ENCODE results near the gene HKDC1.

Gene HKDC1

DNA sequence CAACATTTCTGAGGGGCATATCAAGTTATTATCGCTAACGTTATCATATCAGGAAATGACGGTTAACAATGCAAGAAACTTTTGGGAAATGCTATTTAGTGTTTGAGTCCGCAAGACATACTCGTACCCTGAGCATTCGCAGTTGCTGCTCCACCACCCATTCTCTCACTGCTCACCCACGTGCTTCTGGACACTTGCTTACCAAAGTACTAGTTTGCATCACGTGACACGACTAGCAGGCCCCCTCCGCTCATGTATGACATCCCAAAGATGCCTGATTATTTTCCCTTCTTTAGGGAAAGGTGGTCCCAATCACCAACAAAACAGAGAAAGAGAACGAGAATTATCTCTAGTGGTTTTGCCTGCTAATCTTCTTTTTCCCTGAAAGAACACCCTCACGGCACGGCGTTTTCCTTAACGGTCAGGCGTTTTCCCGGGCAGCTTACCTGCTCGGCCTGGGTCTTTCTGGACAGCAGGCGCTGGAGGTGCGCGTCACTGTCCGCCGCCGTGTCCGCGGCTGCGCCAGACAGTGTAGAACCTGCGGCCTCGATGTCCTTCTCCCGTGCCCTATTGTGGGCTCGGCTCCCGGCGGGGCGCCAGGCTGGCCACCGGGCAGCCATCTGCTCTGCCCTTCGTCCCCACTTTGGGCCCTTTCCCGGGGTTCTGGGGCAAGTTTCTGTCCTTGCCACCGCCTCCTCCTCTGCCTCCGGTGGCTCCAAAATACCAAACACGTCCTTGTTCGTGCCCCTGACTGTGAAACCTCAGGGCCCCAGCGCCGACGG is 40.2 kb upstream of the HKDC1 start, which contains the start of gene SUPV3L1:
SUPV3L1 (plus strand) TSS at position 492 of the 782 bp plus-strand sequence; CDS start at position 550, 58 bp downstream.
- peak; percentile 77 for DNase-seq (ENCODE audit: low read depth, low spot score)
- ChIA-PET CTCF (interaction anchor here (1.4 kb wide), 1 partner anchor 175 kb away, joined by 4 read pairs; no protein-coding TSS in a partner anchor), POLR2A (no interaction called here)
- H3K4me3 ChIP-seq (ENCODE audit: low read depth, low read length), result peak within 1 kb of the TSS; percentile 100
- TF ChIP-seq, protein P1, sequence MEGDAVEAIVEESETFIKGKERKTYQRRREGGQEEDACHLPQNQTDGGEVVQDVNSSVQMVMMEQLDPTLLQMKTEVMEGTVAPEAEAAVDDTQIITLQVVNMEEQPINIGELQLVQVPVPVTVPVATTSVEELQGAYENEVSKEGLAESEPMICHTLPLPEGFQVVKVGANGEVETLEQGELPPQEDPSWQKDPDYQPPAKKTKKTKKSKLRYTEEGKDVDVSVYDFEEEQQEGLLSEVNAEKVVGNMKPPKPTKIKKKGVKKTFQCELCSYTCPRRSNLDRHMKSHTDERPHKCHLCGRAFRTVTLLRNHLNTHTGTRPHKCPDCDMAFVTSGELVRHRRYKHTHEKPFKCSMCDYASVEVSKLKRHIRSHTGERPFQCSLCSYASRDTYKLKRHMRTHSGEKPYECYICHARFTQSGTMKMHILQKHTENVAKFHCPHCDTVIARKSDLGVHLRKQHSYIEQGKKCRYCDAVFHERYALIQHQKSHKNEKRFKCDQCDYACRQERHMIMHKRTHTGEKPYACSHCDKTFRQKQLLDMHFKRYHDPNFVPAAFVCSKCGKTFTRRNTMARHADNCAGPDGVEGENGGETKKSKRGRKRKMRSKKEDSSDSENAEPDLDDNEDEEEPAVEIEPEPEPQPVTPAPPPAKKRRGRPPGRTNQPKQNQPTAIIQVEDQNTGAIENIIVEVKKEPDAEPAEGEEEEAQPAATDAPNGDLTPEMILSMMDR (IDR thresholded peaks at IDR 0.05; ENCODE audit: insufficient read depth, low read length, missing control alignments), result no peak

- DNase-seq (ENCODE audit: low read depth, low spot score), result no peak
- POLR2A ChIA-PET, result no interaction called here
- TF ChIP-seq, protein P1 (IDR thresholded peaks at IDR 0.05; ENCODE audit: insufficient read depth, low read length, missing control alignments), result no peak
- CTCF ChIA-PET, result interaction anchor here (1.4 kb wide), 1 partner anchor 176 kb away, joined by 4 read pairs; no protein-coding TSS in a partner anchor
- peak overlapping the region; percentile 100 for H3K4me3 ChIP-seq (ENCODE audit: low read depth, low read length)
Observed at GRCh38 chr10:69180525-69181204, 39.5 kb upstream of the HKDC1 start.

DNA sequence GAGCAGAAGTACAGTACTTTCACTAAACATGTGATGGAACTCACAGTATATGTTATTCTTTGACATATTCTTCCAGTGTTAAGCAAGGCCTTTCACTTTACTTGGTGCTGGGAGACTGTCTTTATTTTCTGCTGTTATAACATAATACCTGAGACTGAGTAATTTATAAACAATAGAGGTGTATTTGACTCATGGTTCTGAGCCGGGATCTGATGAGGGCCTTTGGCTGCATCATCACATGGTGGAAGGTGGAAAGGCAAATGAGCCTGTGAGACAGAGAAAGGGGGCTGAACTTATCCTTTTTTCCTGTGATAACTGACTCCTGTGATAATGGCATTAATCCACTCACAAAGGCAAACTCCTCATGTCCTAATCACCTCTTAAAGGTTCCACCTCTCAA is 38.7 kb upstream of the HKDC1 start:
- ChIA-PET POLR2A (no interaction called here), CTCF (interaction anchor here (1.2 kb wide), 1 partner anchor 212 kb away, joined by 3 read pairs; no protein-coding TSS in a partner anchor)
- DNase-seq (ENCODE audit: low read depth, low spot score), result no peak
- TF ChIP-seq, protein P1 (IDR thresholded peaks at IDR 0.05; ENCODE audit: insufficient read depth, low read length, missing control alignments), result no peak
- H3K4me3 ChIP-seq (ENCODE audit: low read depth, low read length), result peak overlapping the region; percentile 100

DNA sequence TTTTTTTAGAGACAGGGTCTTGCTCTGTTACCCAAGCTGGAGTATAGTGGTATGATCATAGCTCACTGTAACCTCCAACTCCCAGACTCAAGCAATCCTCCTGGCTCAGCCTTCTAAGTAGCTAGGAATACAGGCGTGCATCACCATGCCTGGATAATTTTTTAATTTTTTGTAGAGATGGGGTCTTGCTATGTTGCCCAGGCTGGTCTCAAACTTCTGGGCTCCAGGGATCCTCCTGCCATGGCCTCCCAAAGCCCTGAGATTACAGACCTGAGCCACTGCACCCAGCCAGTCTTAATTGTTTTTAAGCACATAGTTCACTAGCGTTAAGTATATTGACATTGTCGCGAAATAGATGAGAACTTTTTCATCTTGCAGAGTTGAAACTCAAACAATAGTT is 38.1 kb upstream of the HKDC1 start:
- no peak for DNase-seq (ENCODE audit: low read depth, low spot score)
- POLR2A ChIA-PET, result no interaction called here
- no peak overlapping the region for H3K4me3 ChIP-seq (ENCODE audit: low read depth, low read length)
- CTCF ChIA-PET, result interaction anchor here (1.1 to 1.2 kb wide), 2 partner anchors 208 to 211 kb away, joined by 3 to 4 read pairs; no protein-coding TSS in a partner anchor
- TF ChIP-seq, protein P1 (IDR thresholded peaks at IDR 0.05; ENCODE audit: insufficient read depth, low read length, missing control alignments), result no peak

DNA sequence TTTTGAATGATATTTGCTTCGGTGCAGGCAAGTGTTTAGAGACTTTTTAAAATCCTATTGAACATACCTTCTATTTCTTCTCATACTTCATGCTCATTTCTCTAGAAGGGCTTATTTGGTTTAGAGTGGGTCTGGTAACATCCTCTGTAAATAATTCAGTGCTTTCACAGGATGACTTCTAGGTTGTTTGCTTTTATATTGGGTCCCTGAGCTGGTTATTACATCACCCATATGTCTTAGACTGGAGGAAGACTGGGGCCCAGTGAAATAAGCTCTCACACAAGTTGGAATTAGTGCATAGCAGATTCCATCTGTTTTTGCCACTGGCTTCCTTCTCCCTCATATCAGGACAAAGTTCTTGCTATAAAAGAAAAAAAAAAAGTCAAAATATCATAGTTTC is 33.6 kb upstream of the HKDC1 start:
- ChIA-PET CTCF (interaction anchor here (0.7 kb wide), 1 partner anchor 10 kb away, joined by 4 read pairs; no protein-coding TSS in a partner anchor), POLR2A (no interaction called here)
- no peak for DNase-seq (ENCODE audit: low read depth, low spot score)

More for the DNA sequence above, 33.6 kb upstream of the HKDC1 start:
- TF ChIP-seq, protein P1 (IDR thresholded peaks at IDR 0.05; ENCODE audit: insufficient read depth, low read length, missing control alignments), result no peak
- no peak overlapping the region for H3K4me3 ChIP-seq (ENCODE audit: low read depth, low read length)
